A549 (cell line): ENCODE data around the gene COPS8.

Source experiments
- CTCF ChIP-seq: fragments of >200 bp; sonication (Bioruptor Twin); formaldehyde crosslinking; IDR thresholded peaks from 3 replicates; pipeline ENCODE4 v1.5.1; 2016
- E2F6 ChIP-seq: IDR thresholded peaks from 2 replicates; pipeline ENCODE4 v1.6.1; 2012; ENCODE audit warnings: low read depth, borderline replicate concordance
- EP300 ChIP-seq, 2 experiments: fragments of >200 bp; sonication (Bioruptor Twin); formaldehyde crosslinking; IDR thresholded peaks; 2 replicates in 1 of 2; 3 replicates in 1 of 2; pipeline ENCODE4 v1.6.1; 2016 to 2017
- HMGXB4 ChIP-seq: fragments of 250-450 bp; sonication (Bioruptor Pico); IDR thresholded peaks from 2 replicates; pipeline ENCODE4 v1.5.0; 2021; ENCODE audit warnings: mild to moderate bottlenecking, moderate library complexity, borderline replicate concordance
- POLR2A ChIP-seq: IDR thresholded peaks from 2 replicates; pipeline ENCODE4 v1.6.1; 2012; ENCODE audit warnings: mild to moderate bottlenecking, low read length
- TFCP2L1 ChIP-seq: fragments of 250-450 bp; sonication (Bioruptor Pico); IDR thresholded peaks from 2 replicates; pipeline ENCODE4 v1.5.0; 2021; ENCODE audit warnings: mild to moderate bottlenecking
- USF2 ChIP-seq: fragments of 450-650 bp; IDR thresholded peaks from 2 replicates; pipeline ENCODE4 v1.6.1; 2014; ENCODE audit warnings: antibody characterized with exemption

GRCh38 chr2:237137626-237138323, 52.1 kb downstream of the COPS8 start:
- no peak for TF ChIP-seq EP300 (IDR thresholded peaks at IDR 0.05)
- TF ChIP-seq TFCP2L1 (CRISPR knock-in tag): no peak
- TF ChIP-seq POLR2A: no peak
- no peak for TF ChIP-seq E2F6
- TF ChIP-seq USF2: no peak
- no peak for TF ChIP-seq CTCF
- TF ChIP-seq HMGXB4 (CRISPR knock-in tag): no peak
